SJSA1 (cell line): Measurements from ENCODE around the gene H2AZ2. TPM values are rescaled to one million over a fixed set of nuclear protein-coding genes. Genes with fewer than 3 reads are reported as not detected.
"Not testable (repeated sequence)": the region's sequence is repeated elsewhere in the genome, so short reads cannot be mapped to it uniquely, and the experiment has no call there.

Experiments used
- DNase-seq, 2 experiments: peaks; one replicate each; pipeline ENCODE4 v3.0.0-alpha.2; 2015 to 2020; ENCODE audit warnings: low spot score in 2 of 2, low read depth in 1 of 2
- H3K27ac ChIP-seq: fragments of 250-450 bp; sonication (Bioruptor Pico); 2 replicates; pipeline ENCODE4 v1.5.1; 2020; ENCODE audit warnings: mild to moderate bottlenecking, moderate library complexity
- H3K27me3 ChIP-seq: fragments of 250-450 bp; sonication (Bioruptor Pico); replicated peaks from 2 replicates; pipeline ENCODE4 v1.5.1; 2020; ENCODE audit warnings: mild to moderate bottlenecking, moderate library complexity
- H3K36me3 ChIP-seq: fragments of 250-450 bp; sonication (Bioruptor Pico); 2 replicates; pipeline ENCODE4 v1.5.1; 2020; ENCODE audit warnings: mild to moderate bottlenecking
- H3K4me1 ChIP-seq: fragments of 250-450 bp; sonication (Bioruptor Pico); replicated peaks from 2 replicates; pipeline ENCODE4 v1.6.1; 2021; ENCODE audit warnings: mild to moderate bottlenecking
- H3K4me3 ChIP-seq: fragments of 250-450 bp; sonication (Bioruptor Pico); 2 replicates; pipeline ENCODE4 v1.5.1; 2020; ENCODE audit warnings: mild to moderate bottlenecking
- H3K9me3 ChIP-seq: fragments of 250-450 bp; sonication (Bioruptor Pico); replicated peaks from 2 replicates; pipeline ENCODE4 v1.5.1; 2020; ENCODE audit warnings: mild to moderate bottlenecking
- total RNA-seq: library from RNA; depleted of rRNA; stranded (reverse); fragments of >200 nt; shearing (Covaris generic); gene quantifications from 2 replicates; pipeline ENCODE4 v1.2.3, GENCODE V29; 2014

The H2AZ2 gene
- total RNA-seq, 1 experiment from 2014 or later, result 536 TPM

DNA sequence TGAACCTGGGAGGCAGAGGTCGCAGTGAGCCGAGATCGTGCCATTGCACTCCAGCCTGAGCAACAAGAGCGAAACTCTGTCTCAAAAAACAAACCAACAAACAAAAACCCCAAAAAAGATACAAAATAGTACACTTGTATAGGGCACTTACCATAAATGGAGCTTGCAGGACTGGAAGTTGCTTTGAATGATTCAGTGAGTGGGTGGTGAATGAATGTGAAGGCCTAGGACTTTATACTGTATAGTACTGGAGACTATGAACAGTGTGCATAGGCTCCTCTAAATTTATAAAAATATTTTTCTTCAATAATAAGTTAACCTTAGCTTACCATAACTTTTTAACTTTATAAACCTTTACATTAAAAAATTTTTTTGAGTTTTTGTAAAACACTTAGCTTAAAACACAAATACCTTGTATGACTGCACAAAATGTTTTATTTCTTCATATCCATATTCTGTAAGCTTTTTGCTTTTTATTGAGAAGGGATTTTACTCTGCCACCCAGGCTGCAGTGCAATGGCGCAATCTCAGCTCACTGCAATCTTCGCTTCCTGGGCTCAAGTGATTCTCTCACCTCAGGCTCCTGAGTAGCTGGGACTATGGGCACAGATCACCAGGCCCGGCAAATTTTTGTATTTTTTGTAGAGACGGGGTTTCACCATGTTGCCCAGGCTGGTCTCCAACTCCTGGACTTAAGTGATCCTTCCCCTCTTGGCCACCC, 6.9 kb upstream of the H2AZ2 start:
- no peaks in the 10 kb centered on the region for H3K27me3 ChIP-seq
- no peaks in the 10 kb centered on the region for H3K36me3 ChIP-seq
- no peak overlapping the region for H3K4me3 ChIP-seq
- DNase-seq, result no peak
- H3K9me3 ChIP-seq, result no peaks in the 10 kb centered on the region
- H3K27ac ChIP-seq, result no peak overlapping the region
- H3K4me1 ChIP-seq, result peaks cover 12% of the 10 kb centered on the region

DNA sequence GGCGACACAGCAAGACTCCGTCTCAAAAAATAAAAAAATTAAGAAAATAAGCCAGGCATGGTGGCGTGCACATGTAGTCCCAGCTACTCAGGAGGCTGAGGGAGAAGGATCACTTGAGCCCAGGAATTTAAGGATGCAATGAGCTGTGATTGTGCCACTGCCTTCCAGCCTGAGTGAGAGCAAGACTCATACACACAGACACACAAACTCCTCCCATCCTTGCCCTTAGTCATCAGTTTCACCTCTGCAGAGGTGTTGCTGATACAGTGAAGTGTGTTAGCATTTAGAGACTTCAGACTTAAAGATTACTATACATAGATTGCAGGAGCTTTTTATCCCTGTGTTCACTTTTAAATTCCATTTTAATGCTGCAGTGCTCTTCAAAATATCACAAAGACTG, 5.5 kb upstream of the H2AZ2 start:
- Histone ChIP-seq H3K27me3 (no peaks in the 10 kb centered on the region), H3K4me1 (peaks cover 26% of the 10 kb centered on the region), H3K27ac (no peak overlapping the region), H3K36me3 (no peaks in the 10 kb centered on the region), H3K4me3 (no peak overlapping the region), H3K9me3 (no peaks in the 10 kb centered on the region)
- DNase-seq, result no peak

DNA sequence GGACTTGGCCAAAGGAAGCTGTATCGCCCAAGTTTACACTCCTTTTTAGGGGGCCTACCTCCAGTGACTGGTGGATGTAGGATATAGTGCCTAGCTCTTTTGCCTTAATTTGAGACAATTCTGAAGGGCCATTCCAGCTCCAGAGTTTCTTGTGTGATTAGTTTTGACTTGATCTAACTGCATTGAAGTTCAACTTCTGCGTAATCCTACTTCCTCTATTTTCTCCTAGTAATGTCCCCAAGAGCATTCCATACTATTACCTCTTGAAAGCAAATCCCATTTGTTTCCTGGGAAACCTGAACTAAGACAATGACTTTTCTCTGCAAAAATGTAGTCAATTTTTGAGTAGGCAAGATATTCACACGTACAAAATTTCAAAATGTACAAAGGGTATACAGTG, 4.7 kb upstream of the H2AZ2 start:
- Histone ChIP-seq H3K4me3 (no peak overlapping the region), H3K36me3 (peaks cover 3% of the 10 kb centered on the region), H3K27ac (no peak overlapping the region), H3K27me3 (no peaks in the 10 kb centered on the region), H3K9me3 (no peaks in the 10 kb centered on the region), H3K4me1 (peaks cover 26% of the 10 kb centered on the region)
- no peak for DNase-seq

DNA sequence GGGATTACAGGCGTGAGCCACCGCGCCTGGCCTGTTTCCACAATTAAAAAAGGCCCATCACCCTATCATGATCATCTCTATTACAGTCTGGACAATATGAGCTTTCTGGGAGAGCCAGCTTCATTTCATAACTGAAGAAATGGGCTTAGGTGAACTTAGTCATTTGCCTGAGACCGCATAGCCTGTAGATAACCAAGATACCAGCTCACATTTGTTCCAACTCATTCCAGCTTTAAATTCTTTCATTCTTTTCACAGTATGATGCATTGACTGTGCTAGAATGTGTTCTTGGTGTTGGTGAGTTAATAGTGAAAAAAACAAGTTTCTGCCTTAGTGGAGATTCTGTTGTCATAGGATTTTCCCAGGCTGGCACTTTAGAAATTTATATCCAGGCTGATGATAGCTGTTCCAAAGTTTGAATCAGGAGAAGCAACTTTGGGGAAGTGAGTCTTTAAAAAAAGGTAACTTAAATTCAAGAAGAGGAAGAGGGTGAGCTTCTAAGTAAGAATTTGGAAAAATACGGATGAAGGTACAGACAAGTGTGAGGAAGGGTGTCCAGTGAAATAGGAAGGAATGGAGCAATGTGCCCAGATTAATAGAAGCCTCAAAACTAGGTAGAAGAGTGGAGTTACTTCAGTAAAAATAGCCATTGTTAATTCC, 2.1 kb upstream of the H2AZ2 start:
- peak in 1 of 2 experiments; percentile 49 for DNase-seq
- H3K4me1 ChIP-seq, result peaks cover 32% of the 10 kb centered on the region
- H3K36me3 ChIP-seq, result peaks cover 5% of the 10 kb centered on the region
- peak overlapping the region; percentile 99 for H3K27ac ChIP-seq
- no peaks in the 10 kb centered on the region for H3K9me3 ChIP-seq
- no peaks in the 10 kb centered on the region for H3K27me3 ChIP-seq
- no peak overlapping the region for H3K4me3 ChIP-seq

DNA sequence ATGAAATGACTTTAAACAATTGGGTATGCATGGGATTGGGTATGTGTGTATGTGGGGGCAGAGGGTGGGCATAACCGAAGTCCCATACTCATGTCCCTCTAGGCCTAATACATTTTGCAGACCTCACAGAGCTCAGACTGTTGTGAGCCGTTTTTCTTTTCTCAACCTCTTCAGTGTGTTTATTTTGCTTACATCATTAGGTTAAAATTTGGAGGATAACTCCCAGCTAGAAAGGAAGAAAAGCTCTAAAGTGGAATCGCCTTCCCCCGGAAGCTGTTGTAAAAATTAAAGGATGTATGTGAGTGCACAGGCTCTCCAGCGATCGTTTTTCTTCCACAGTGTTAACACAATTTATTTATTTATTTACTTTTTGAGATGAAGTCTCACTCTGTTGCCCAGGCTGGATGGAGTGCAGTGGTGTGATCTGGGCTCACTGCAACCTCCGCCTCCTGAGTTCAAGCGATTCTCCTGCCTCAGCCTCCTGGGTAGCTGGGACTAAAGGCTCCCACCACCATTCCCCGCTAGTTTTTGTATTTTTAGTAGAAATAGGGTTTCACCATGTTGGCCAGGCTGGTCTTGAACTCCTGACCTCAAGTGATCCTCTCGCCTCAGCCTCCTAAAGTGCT, 1.5 kb upstream of the H2AZ2 start:
- H3K4me3 ChIP-seq, result peak overlapping the region; percentile 85
- peaks cover 32% of the 10 kb centered on the region for H3K4me1 ChIP-seq
- H3K36me3 ChIP-seq, result peaks cover 5% of the 10 kb centered on the region
- peak in 1 of 2 experiments; percentile 81 for DNase-seq
- peak overlapping the region; percentile 99 for H3K27ac ChIP-seq
- H3K27me3 ChIP-seq, result no peaks in the 10 kb centered on the region
- H3K9me3 ChIP-seq, result no peaks in the 10 kb centered on the region

DNA sequence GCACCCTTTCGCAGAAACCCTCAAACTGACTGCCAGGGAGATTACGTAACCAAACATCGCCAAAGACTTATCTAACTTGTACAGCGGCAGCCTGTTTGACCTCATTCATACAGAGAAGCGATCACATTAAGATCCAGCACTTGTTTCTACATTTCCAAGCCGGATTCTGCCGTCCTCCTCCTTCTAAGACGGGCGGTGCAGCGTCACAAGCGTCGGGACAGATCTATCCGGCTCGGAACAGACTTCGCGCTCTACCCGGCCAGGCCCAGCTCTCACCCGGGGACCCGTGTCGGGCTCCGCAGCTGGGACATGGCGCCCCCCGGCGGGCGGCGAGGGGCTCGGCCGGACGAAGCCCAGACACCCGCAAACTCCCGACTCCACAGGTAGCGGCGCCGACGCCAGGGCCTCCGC, 373 bp downstream of the H2AZ2 start:
- DNase-seq, result peak; percentile 86 to 90
- peaks cover 32% of the 10 kb centered on the region for H3K4me1 ChIP-seq
- H3K27ac ChIP-seq, result peak overlapping the region; percentile 93
- H3K27me3 ChIP-seq, result no peaks in the 10 kb centered on the region
- H3K4me3 ChIP-seq, result peak overlapping the region; percentile 85
- H3K36me3 ChIP-seq, result peaks cover 9% of the 10 kb centered on the region
- no peaks in the 10 kb centered on the region for H3K9me3 ChIP-seq

DNA sequence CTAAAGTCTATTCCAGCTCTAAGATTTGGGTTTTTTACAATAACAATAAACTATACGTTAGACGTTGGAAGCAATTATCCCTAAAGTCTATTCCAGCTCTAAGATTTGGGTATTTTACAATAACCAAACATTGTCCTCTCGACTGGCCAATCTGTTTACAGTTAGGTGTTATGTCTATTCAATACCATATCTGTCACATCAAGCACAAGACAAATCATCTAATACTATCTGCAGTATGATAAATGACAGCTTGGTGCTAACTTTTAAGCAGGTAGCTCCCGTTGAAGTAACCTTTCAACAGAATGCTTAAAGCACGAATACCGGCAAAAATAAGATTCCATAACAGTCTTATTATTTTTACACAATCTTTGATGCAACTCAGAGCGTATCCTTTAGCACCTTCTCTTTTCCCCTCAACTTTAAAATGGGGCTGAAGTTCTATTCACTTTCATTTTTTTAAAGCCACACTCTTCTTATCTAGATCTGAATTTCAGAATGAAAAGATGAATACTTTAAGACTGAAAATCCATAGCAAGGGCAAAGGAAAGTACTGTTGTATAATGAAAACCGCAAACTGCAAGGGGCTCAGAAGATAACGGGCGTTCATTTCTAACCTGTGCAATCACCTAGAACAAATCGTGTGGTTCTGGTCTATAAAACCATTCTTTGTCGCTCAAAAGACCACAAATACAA, 925 bp downstream of the H2AZ2 start:
- Histone ChIP-seq H3K9me3 (no peaks in the 10 kb centered on the region), H3K27ac (peak overlapping the region; percentile 93), H3K4me1 (peaks cover 32% of the 10 kb centered on the region), H3K4me3 (peak overlapping the region; percentile 85), H3K36me3 (peaks cover 14% of the 10 kb centered on the region), H3K27me3 (no peaks in the 10 kb centered on the region)
- DNase-seq, result peak in 1 of 2 experiments; percentile 28

DNA sequence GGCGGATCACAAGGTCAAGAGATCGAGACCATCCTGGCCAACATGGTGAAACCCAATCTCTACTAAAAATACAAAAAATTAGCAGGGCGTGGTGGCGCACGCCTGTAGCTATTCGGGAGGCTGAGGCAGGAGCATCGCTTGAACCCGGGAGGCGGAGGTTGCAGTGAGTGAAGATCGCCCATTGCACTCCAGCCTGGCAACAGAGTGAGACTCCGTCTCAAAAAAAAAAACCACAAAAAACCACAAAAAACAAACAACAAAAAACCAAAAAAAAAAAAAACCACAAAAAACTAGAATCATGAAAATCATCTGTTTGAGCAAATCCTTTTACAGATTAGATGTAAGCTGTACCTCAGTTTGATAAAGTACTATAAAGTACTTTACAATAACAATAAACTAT, 1.5 kb downstream of the H2AZ2 start:
- Histone ChIP-seq H3K36me3 (peaks cover 20% of the 10 kb centered on the region), H3K4me3 (peak overlapping the region; percentile 85), H3K4me1 (peaks cover 32% of the 10 kb centered on the region)
- H3K9me3 ChIP-seq, H3K27ac ChIP-seq, H3K27me3 ChIP-seq, DNase-seq: not testable (repeated sequence)

DNA sequence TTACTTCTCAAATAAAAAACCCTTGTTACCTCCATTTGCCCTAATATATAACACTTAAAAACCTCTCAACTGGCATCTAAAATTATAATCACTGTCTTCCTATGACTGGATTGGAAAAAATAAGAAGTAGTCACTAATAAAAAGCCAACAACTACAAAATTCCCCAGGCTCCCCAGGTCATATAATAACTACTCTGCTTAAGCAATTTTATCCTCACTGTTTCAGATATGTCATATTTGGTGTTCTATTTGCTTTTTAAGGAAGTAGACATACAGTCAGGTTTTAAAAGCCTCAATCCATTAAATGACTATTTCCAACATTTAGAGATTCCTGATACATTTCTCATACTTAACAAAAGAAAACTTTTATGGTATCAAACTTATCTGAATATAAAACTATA, 2.4 kb downstream of the H2AZ2 start:
- DNase-seq, result no peak
- no peak overlapping the region for H3K27ac ChIP-seq
- H3K4me1 ChIP-seq, result peaks cover 27% of the 10 kb centered on the region
- peaks cover 29% of the 10 kb centered on the region for H3K36me3 ChIP-seq
- no peaks in the 10 kb centered on the region for H3K27me3 ChIP-seq
- no peaks in the 10 kb centered on the region for H3K9me3 ChIP-seq
- H3K4me3 ChIP-seq, result no peak overlapping the region; the same call in 1 of the 2 replicates

DNA sequence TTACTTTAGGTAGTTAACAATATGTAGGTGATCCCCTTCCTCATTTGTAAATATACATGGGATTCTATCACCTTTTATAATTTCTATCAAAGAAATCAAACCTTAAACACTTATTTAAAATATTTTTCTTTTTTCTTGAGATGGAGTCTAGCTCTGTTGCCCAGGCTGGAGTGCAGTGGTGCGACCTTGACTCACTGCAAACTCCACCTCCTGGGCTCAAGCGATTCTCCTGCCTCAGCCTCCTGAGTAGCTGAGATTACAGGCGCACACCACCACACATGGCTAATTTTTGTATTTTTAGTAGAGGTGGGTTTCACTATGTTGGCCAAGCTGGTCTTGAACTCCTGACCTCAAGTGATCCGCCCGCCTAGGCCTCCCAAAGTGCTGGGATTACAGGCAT, 4.4 kb downstream of the H2AZ2 start:
- H3K27ac ChIP-seq, H3K4me3 ChIP-seq, DNase-seq, H3K9me3 ChIP-seq, H3K4me1 ChIP-seq, H3K27me3 ChIP-seq: not testable (repeated sequence)
- peaks cover 45% of the 10 kb centered on the region for H3K36me3 ChIP-seq

DNA sequence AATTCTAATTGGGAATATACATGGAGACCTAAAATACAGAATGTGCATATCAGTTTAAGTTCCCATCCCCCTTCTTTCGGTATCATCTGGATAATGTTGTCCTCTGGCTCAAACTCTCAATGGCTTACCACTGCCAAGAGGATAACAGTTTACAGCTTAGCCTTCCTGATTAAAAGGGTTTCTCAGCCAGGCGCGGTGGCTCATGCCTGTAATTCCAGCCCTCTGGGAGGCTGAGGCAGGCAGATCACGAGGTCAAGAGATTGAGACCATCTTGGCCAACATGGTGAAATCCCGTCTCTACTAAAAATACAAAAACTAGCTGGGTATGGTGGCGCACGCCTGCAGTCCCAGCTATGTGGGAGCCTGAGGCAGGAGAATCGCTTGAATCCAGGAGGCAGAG, 5.2 kb downstream of the H2AZ2 start:
- H3K27me3 ChIP-seq, DNase-seq, H3K9me3 ChIP-seq, H3K27ac ChIP-seq, H3K4me1 ChIP-seq, H3K4me3 ChIP-seq: not testable (repeated sequence)
- peaks cover 50% of the 10 kb centered on the region for H3K36me3 ChIP-seq

DNA sequence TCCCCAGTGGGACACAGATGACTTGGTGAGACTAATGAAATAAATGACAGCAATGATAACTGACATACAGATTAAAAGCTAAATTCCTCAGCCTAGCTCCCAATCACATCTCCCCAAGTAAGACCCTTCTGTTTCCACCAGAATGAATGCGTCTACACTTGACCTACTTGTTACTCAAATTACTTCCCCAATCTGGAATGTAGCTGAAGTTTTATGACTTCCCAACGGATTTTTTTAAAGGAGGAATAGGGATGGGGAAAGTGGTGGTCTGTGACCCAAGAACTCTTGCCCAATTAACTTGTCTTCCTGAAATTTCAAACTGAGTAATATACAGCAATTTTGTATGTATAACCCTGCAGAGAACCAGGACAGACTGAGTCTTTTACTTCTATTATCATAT, 9.1 kb downstream of the H2AZ2 start:
- Histone ChIP-seq H3K27ac (no peak overlapping the region), H3K4me1 (no peaks in the 10 kb centered on the region), H3K9me3 (no peaks in the 10 kb centered on the region), H3K4me3 (no peak overlapping the region), H3K27me3 (no peaks in the 10 kb centered on the region), H3K36me3 (peaks cover 85% of the 10 kb centered on the region)
- no peak for DNase-seq

DNA sequence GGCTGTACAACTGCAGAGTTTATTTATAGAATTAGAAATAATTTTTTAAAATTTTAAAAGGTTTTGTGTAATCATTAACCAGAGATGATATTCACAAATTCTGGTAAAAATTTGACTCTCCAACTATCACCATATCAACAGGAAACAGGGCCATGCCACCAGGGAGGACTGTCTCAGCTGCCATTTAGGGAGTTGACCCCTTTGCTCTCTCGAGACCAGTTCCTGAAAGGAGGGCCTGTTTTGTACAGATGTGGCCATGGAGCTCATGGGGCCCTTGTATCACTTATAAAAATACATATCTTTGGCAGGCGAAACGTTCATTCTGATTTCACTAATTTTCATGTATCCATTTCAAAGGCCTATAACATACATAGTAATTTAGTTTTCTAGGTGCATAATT, 20.3 kb downstream of the H2AZ2 start:
- no peak for DNase-seq
- Histone ChIP-seq H3K9me3 (no peaks in the 10 kb centered on the region), H3K4me3 (no peak overlapping the region), H3K4me1 (peaks cover 3% of the 10 kb centered on the region; the same call in 1 of the 2 replicates), H3K27me3 (no peaks in the 10 kb centered on the region), H3K27ac (no peak overlapping the region), H3K36me3 (peaks cover 86% of the 10 kb centered on the region)
